GM21423 (cell line): Measurements from ENCODE around the gene TMEM158.

Source experiments
- ATAC-seq: cut with Tn5 transposase; IDR thresholded peaks from one replicate; pipeline ENCODE4 v1.9.1; 2021; ENCODE audit warnings: mild to moderate bottlenecking, moderate library complexity; ENCODE audit not compliant: unreplicated experiment

The TMEM158 gene

GRCh38 chr3:45226206-45226915 is at the start of gene TMEM158:
TSS of gene TMEM158 (minus strand) at chr3:45226287. CDS start at chr3:45226027, 260 bp downstream.
- peak; percentile 74 for ATAC-seq

- no peak for ATAC-seq
These were observed 49.1 kb upstream of the TMEM158 start for GRCh38 chr3:45275006-45275704.

GRCh38 chr3:45273681-45274515 is 47.8 kb upstream of the TMEM158 start:
- ATAC-seq, result no peak

GRCh38 chr3:45272828-45273470 is 46.9 kb upstream of the TMEM158 start:
- no peak for ATAC-seq

- no peak for ATAC-seq
These were observed 46.1 kb upstream of the TMEM158 start for GRCh38 chr3:45272032-45272810.

GRCh38 chr3:45269952-45270351 is 43.9 kb upstream of the TMEM158 start:
- no peak for ATAC-seq

- no peak for ATAC-seq
These were observed 41.0 kb upstream of the TMEM158 start for GRCh38 chr3:45267097-45267496.

GRCh38 chr3:45261333-45262110 is 35.4 kb upstream of the TMEM158 start:
- ATAC-seq, result no peak

- no peak for ATAC-seq
These were observed 33.0 kb upstream of the TMEM158 start for GRCh38 chr3:45259133-45259532.

GRCh38 chr3:45258317-45258716 is 32.2 kb upstream of the TMEM158 start:
- ATAC-seq, result no peak

GRCh38 chr3:45253316-45253715 is 27.2 kb upstream of the TMEM158 start:
- no peak for ATAC-seq

GRCh38 chr3:45252826-45253225 is 26.7 kb upstream of the TMEM158 start:
- no peak for ATAC-seq

- ATAC-seq, result no peak
These were observed 23.3 kb upstream of the TMEM158 start for GRCh38 chr3:45249391-45249790.

GRCh38 chr3:45246241-45246640 is 20.2 kb upstream of the TMEM158 start:
- no peak for ATAC-seq

GRCh38 chr3:45244356-45244755 is 18.3 kb upstream of the TMEM158 start:
- ATAC-seq, result no peak

GRCh38 chr3:45241206-45241605 is 15.1 kb upstream of the TMEM158 start:
- no peak for ATAC-seq

GRCh38 chr3:45240292-45240691 is 14.2 kb upstream of the TMEM158 start:
- ATAC-seq, result no peak

GRCh38 chr3:45239254-45239653 is 13.2 kb upstream of the TMEM158 start:
- ATAC-seq, result no peak

- ATAC-seq, result no peak
These were observed 10.9 kb upstream of the TMEM158 start for GRCh38 chr3:45236964-45237363.

GRCh38 chr3:45235409-45235808 is 9.3 kb upstream of the TMEM158 start:
- ATAC-seq, result no peak
